PC-3 (cell line): ENCODE results near the gene SPATA6L. TPM values are rescaled to one million over a fixed set of nuclear protein-coding genes. Genes with fewer than 3 reads are reported as not detected.

ENCODE experiments used
- ATAC-seq: fragments of 200-7000 bp; cut with Tn5 transposase; 2 replicates; pipeline ENCODE4 v1.9.1; 2020; ENCODE audit warnings: mild to moderate bottlenecking, moderate library complexity
- BruUV-seq: library from RNA; stranded (reverse); fragments of 400-500 nt; replicated peaks from 2 replicates; lab custom pipeline; 2021; lab: Mats Ljungman, UMichigan
- CTCF ChIA-PET: fragments of 300-600 bp; sonication (Branson Sonifier 250); formaldehyde crosslinking; loops from one replicate; lab custom pipeline; 2022; ENCODE audit warnings: antibody characterized with exemption; lab: Charles Lee
- POLR2A ChIA-PET: fragments of 300-600 bp; sonication (Branson Sonifier 250); formaldehyde crosslinking; loops from one replicate; lab custom pipeline; 2022; ENCODE audit warnings: antibody characterized with exemption; ENCODE audit not compliant: unreplicated experiment; lab: Charles Lee
- DNase-seq: peaks from one replicate; pipeline ENCODE4 v3.0.0-alpha.2; 2015
- H2AFZ ChIP-seq: fragments of 300-600 bp; sonication (generic); 2 replicates; pipeline ENCODE4 v1.6.0; 2016; ENCODE audit warnings: antibody characterized with exemption, low read length
- H3F3A ChIP-seq: fragments of 300-600 bp; sonication (generic); one replicate; pipeline ENCODE4 v1.6.0; 2017; ENCODE audit warnings: antibody characterized with exemption, low read length, control low read depth, mild to moderate bottlenecking; ENCODE audit not compliant: unreplicated experiment
- H3K27ac ChIP-seq: fragments of 300-600 bp; sonication (generic); 2 replicates; pipeline ENCODE4 v1.5.1; 2016; ENCODE audit warnings: mild to moderate bottlenecking, low read length
- H3K27me3 ChIP-seq: fragments of 300-600 bp; sonication (generic); 2 replicates; pipeline ENCODE4 v1.6.1; 2016; ENCODE audit warnings: low read length, mixed read lengths
- H3K36me3 ChIP-seq: fragments of 300-600 bp; sonication (generic); 2 replicates; pipeline ENCODE4 v1.6.1; 2016; ENCODE audit warnings: low read depth, mixed run types, low read length, mixed read lengths
- H3K4me1 ChIP-seq: fragments of 300-600 bp; sonication (generic); 2 replicates; pipeline ENCODE4 v1.5.1; 2016; ENCODE audit warnings: low read length; ENCODE audit not compliant: insufficient read depth
- H3K4me2 ChIP-seq: fragments of 300-600 bp; sonication (generic); 2 replicates; pipeline ENCODE4 v1.6.0; 2016; ENCODE audit warnings: low read length
- H3K4me3 ChIP-seq: fragments of 300-600 bp; sonication (generic); 2 replicates; pipeline ENCODE4 v1.5.1; 2016; ENCODE audit warnings: mild to moderate bottlenecking, low read length, mixed read lengths
- H3K79me2 ChIP-seq: fragments of 300-600 bp; sonication (generic); 2 replicates; pipeline ENCODE4 v1.6.1; 2017; ENCODE audit warnings: low read length, mixed read lengths
- H3K9ac ChIP-seq: fragments of 300-600 bp; sonication (generic); 2 replicates; pipeline ENCODE4 v1.6.0; 2016; ENCODE audit warnings: mild to moderate bottlenecking, low read length
- H3K9me2 ChIP-seq: fragments of 300-600 bp; sonication (generic); replicated peaks from 2 replicates; pipeline ENCODE4 v1.6.1; 2016; ENCODE audit warnings: mixed run types, low read length, mixed read lengths
- H3K9me3 ChIP-seq: fragments of 300-600 bp; sonication (generic); 2 replicates; pipeline ENCODE4 v1.6.1; 2016; ENCODE audit warnings: low read length, mixed read lengths
- H4K20me1 ChIP-seq: fragments of 300-600 bp; sonication (generic); 2 replicates; pipeline ENCODE4 v1.6.1; 2016; ENCODE audit warnings: low read length, mixed read lengths
- CTCF ChIP-seq: fragments of 300-600 bp; sonication (generic); conservative IDR thresholded peaks from 2 replicates; pipeline ENCODE4 v1.5.1; 2017; ENCODE audit warnings: antibody characterized with exemption, low read depth, mild to moderate bottlenecking, low read length
- EZH2 ChIP-seq: fragments of 300-600 bp; sonication (generic); IDR thresholded peaks from one replicate; pipeline ENCODE4 v1.6.1; 2017; ENCODE audit warnings: antibody characterized with exemption, mild to moderate bottlenecking, low read length; ENCODE audit not compliant: unreplicated experiment
- EZH2phosphoT487 ChIP-seq: fragments of 300-600 bp; sonication (generic); IDR thresholded peaks from 2 replicates; pipeline ENCODE4 v1.6.1; 2018; ENCODE audit warnings: mild to moderate bottlenecking, antibody characterized with exemption, low read length, borderline replicate concordance
- intact Hi-C: fragments of 100-400 bp; cut with micrococcal nuclease; formaldehyde crosslinking; loops from 2 replicates; pipeline ENCODE4 v1.9.0; 2023
- total RNA-seq: library from RNA; depleted of rRNA; stranded (reverse); fragments of >200 nt; gene quantifications from 2 replicates; pipeline ENCODE4 v1.2.3, GENCODE V29; 2014

The SPATA6L gene
- total RNA-seq, 1 experiment from 2014 or later: not detected

GRCh38 chr9:4654084-4654483 lies 12.2 kb downstream of the SPATA6L start:
- H4K20me1 ChIP-seq: no peaks in the 10 kb centered on the region
- no peak overlapping the region for H3K27ac ChIP-seq
- POLR2A ChIA-PET: no interaction called here
- BruUV-seq: no TSS peak
- no peaks in the 10 kb centered on the region for H3K27me3 ChIP-seq
- H3K4me2 ChIP-seq: no peak overlapping the region
- no peaks in the 10 kb centered on the region for H3K9me2 ChIP-seq
- ATAC-seq (no peak), DNase-seq (no peak)
- TF ChIP-seq CTCF (no peak), EZH2 (no peak), EZH2phosphoT487 (no peak)
- no peak overlapping the region for H3K9ac ChIP-seq
- H3K79me2 ChIP-seq: no peaks in the 10 kb centered on the region
- no peak overlapping the region for H3K4me3 ChIP-seq
- peaks cover 7% of the 10 kb centered on the region; the same call in 1 of the 2 replicates for H3K4me1 ChIP-seq
- H3F3A ChIP-seq: no peaks in the 10 kb centered on the region
- H3K36me3 ChIP-seq: no peaks in the 10 kb centered on the region
- no peak overlapping the region for H2AFZ ChIP-seq
- no peaks in the 10 kb centered on the region for H3K9me3 ChIP-seq
- intact Hi-C loops: no loop called here
- CTCF ChIA-PET: no interaction called here

- Histone ChIP-seq H3K9me2 (no peaks in the 10 kb centered on the region), H3K9me3 (no peaks in the 10 kb centered on the region), H3K27me3 (no peaks in the 10 kb centered on the region), H2AFZ (no peak overlapping the region), H3K36me3 (no peaks in the 10 kb centered on the region), H3K9ac (no peak overlapping the region), H3K4me2 (no peak overlapping the region), H3K4me3 (no peak overlapping the region), H3F3A (no peaks in the 10 kb centered on the region), H3K27ac (no peak overlapping the region), H3K79me2 (no peaks in the 10 kb centered on the region), H4K20me1 (no peaks in the 10 kb centered on the region), H3K4me1 (no peaks in the 10 kb centered on the region)
- CTCF ChIA-PET: no interaction called here
- TF ChIP-seq CTCF (no peak), EZH2 (no peak)
- no peak for DNase-seq
- intact Hi-C loops: no loop called here
- no peak for ATAC-seq
- POLR2A ChIA-PET: no interaction called here
- BruUV-seq: no TSS peak
Measured at GRCh38 chr9:4642351-4642750, 23.9 kb downstream of the SPATA6L start.

- Histone ChIP-seq H3K27ac (no peak overlapping the region), H3K9ac (no peak overlapping the region), H3K4me2 (no peak overlapping the region), H2AFZ (no peak overlapping the region), H3K79me2 (no peaks in the 10 kb centered on the region), H3K9me3 (no peaks in the 10 kb centered on the region), H3K4me1 (no peaks in the 10 kb centered on the region), H3K27me3 (no peaks in the 10 kb centered on the region), H4K20me1 (no peaks in the 10 kb centered on the region), H3K36me3 (no peaks in the 10 kb centered on the region), H3K9me2 (no peaks in the 10 kb centered on the region), H3F3A (no peaks in the 10 kb centered on the region), H3K4me3 (no peak overlapping the region)
- POLR2A ChIA-PET: no interaction called here
- intact Hi-C loops: loop anchor here (1.0 kb wide), 1 partner anchor 257 kb away; no protein-coding TSS in a partner anchor
- BruUV-seq: no TSS peak
- CTCF ChIA-PET: interaction anchor here (1.0 kb wide), 1 partner anchor 130 kb away, joined by 3 read pairs; no protein-coding TSS in a partner anchor
- TF ChIP-seq CTCF: peak; percentile 56
- no peak for TF ChIP-seq EZH2phosphoT487
- DNase-seq (peak; percentile 27), ATAC-seq (0 out of 2 replicates have a peak, but pooled peaks have one; percentile 27)
Measured at GRCh38 chr9:4640027-4640426, 26.3 kb downstream of the SPATA6L start.
